Lower lobe of right lung (tissue), 2 donors: Measurements from ENCODE around the gene KLHDC8A. TPM values are rescaled to one million over a fixed set of nuclear protein-coding genes. Genes with fewer than 3 reads are reported as not detected.

Experiments
- ATAC-seq, 2 donors: fragments of 200-7000 bp; cut with Tn5 transposase; one replicate each; pipeline ENCODE4 v1.9.1; 2020 to 2022; ENCODE audit warnings: mild to moderate bottlenecking in 2 of 2, moderate library complexity in 2 of 2
- DNase-seq: peaks from one replicate; pipeline ENCODE4 v3.0.0-alpha.2; 2020
- H3K27ac ChIP-seq: fragments of 200-600 bp; one replicate; pipeline ENCODE4 v1.8.0; 2022
- H3K27me3 ChIP-seq: fragments of 200-600 bp; one replicate; pipeline ENCODE4 v1.8.0; 2022; ENCODE audit warnings: low read depth
- H3K36me3 ChIP-seq: fragments of 200-600 bp; one replicate; pipeline ENCODE4 v1.8.0; 2022; ENCODE audit warnings: mild to moderate bottlenecking
- H3K4me1 ChIP-seq: fragments of 200-600 bp; one replicate; pipeline ENCODE4 v1.8.0; 2022
- H3K4me3 ChIP-seq: fragments of 200-600 bp; one replicate; pipeline ENCODE4 v1.8.0; 2022; ENCODE audit warnings: mild to moderate bottlenecking
- H3K9me3 ChIP-seq: fragments of 200-600 bp; one replicate; pipeline ENCODE4 v1.8.0; 2022
- CTCF ChIP-seq: fragments of 200-600 bp; IDR thresholded peaks from one replicate; pipeline ENCODE4 v1.8.0; 2022; ENCODE audit warnings: antibody characterized with exemption, mild to moderate bottlenecking
- intact Hi-C: fragments of 100-400 bp; cut with DNase I; formaldehyde crosslinking; loops from one replicate; pipeline ENCODE4 v1.11.0; 2022
- total RNA-seq: library from RNA; stranded (reverse); fragmentation: NEBNext Ultra II Directional; extraction: Animal tissue kit (Norgen Biotek cat#: 25700); gene quantifications from one replicate; pipeline ENCODE4 v1.2.1, GENCODE V29; 2021
- donor health status: DM: no; HTN: yes; CAD: no; lungs with severe emphysema.

Gene KLHDC8A
- total RNA-seq, 1 donor from 2014 or later: 0.97 TPM

DNA sequence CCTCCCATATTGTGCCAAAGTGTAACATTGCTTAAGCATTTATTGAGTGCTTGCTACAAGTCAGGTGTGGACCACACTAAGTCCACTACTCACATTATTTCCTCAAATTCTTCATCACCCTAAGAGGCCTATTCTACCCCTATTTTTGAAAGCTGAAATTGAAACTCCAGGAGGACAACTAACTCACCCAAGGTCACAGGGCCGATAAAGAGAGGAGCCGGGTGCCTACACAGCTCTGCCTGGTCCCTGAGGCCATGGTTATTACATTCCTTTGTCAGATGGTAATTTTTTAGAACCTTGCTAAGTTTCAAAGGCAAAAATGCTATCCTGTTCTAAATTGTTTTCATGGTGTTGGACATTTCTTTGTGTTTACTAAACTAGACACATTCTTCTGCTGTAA, 24.2 kb upstream of the KLHDC8A start:
- no peak overlapping the region for H3K27ac ChIP-seq
- H3K27me3 ChIP-seq: peaks cover 5% of the 10 kb centered on the region

GRCh38 chr1:205379056-205379455, 22.3 kb upstream of the KLHDC8A start:
- no peak for TF ChIP-seq CTCF
- Histone ChIP-seq H3K36me3 (no peaks in the 10 kb centered on the region), H3K9me3 (no peaks in the 10 kb centered on the region), H3K27ac (no peak overlapping the region), H3K27me3 (peaks cover 5% of the 10 kb centered on the region), H3K4me1 (peaks cover 9% of the 10 kb centered on the region), H3K4me3 (no peak overlapping the region)
- no peak for ATAC-seq
- intact Hi-C loops: no loop called here
- DNase-seq: no peak

More for the DNA sequence above, 24.2 kb upstream of the KLHDC8A start:
- no peak for TF ChIP-seq CTCF
- no peaks in the 10 kb centered on the region for H3K9me3 ChIP-seq
- H3K4me1 ChIP-seq: no peaks in the 10 kb centered on the region
- H3K36me3 ChIP-seq: no peaks in the 10 kb centered on the region
- H3K4me3 ChIP-seq: no peak overlapping the region
- intact Hi-C loops: no loop called here
- no peak for ATAC-seq
- DNase-seq: no peak

DNA sequence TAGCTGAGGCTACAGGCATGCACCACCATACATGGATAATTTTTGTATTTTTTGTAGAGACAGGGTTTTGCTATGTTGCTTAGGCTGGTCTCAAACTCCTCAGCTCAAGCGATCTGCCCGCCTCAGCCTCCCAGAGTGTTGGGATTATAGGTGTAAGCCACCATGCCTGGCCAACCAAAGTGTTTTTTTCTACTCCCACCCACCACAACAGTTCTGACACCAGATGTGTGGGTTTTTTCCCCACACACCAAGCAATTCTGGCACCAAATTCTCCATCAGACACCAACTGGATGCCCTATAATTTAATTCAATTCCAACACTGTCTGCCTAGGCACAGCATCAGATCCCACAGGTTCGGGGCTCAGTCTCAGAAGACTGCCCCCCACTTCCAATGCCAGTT, 20.6 kb upstream of the KLHDC8A start:
- H3K36me3 ChIP-seq: no peaks in the 10 kb centered on the region
- H3K27ac ChIP-seq: no peak overlapping the region
- DNase-seq (no peak), ATAC-seq (no peak)
- H3K9me3 ChIP-seq: no peaks in the 10 kb centered on the region
- intact Hi-C loops: no loop called here
- H3K4me3 ChIP-seq: no peak overlapping the region
- TF ChIP-seq CTCF: no peak
- H3K4me1 ChIP-seq: peaks cover 25% of the 10 kb centered on the region
- H3K27me3 ChIP-seq: peaks cover 5% of the 10 kb centered on the region

GRCh38 chr1:205376739-205377138, 20.0 kb upstream of the KLHDC8A start:
- H3K27me3 ChIP-seq: peaks cover 5% of the 10 kb centered on the region
- H3K27ac ChIP-seq: no peak overlapping the region
- ATAC-seq (no peak), DNase-seq (no peak)
- no peak for TF ChIP-seq CTCF
- no peak overlapping the region for H3K4me3 ChIP-seq
- peaks cover 26% of the 10 kb centered on the region for H3K4me1 ChIP-seq
- intact Hi-C loops: no loop called here
- H3K36me3 ChIP-seq: no peaks in the 10 kb centered on the region
- no peaks in the 10 kb centered on the region for H3K9me3 ChIP-seq

GRCh38 chr1:205375835-205376545, 19.3 kb upstream of the KLHDC8A start:
- peak; percentile 55 to 57 for ATAC-seq
- DNase-seq: no peak
- Histone ChIP-seq H3K36me3 (no peaks in the 10 kb centered on the region), H3K4me3 (no peak overlapping the region), H3K27me3 (peaks cover 5% of the 10 kb centered on the region), H3K9me3 (no peaks in the 10 kb centered on the region), H3K4me1 (peaks cover 26% of the 10 kb centered on the region), H3K27ac (no peak overlapping the region)
- intact Hi-C loops: no loop called here
- no peak for TF ChIP-seq CTCF
